H7 (cell line): ENCODE results near the gene SLC15A3. TPM values are rescaled to one million over a fixed set of nuclear protein-coding genes. Genes with fewer than 3 reads are reported as not detected.

Experiments
- DNase-seq: peaks from one replicate; pipeline ENCODE4 v3.0.0; 2012
- H3K27me3 ChIP-seq: 2 replicates; pipeline ENCODE4 v1.6.0; 2011; ENCODE audit warnings: mild to moderate bottlenecking, low read length; ENCODE audit not compliant: control insufficient read depth, insufficient read depth
- H3K36me3 ChIP-seq: replicated peaks from 2 replicates; pipeline ENCODE4 v1.5.1; 2011; ENCODE audit warnings: low read length; ENCODE audit not compliant: control insufficient read depth, insufficient read depth
- H3K4me3 ChIP-seq: 2 replicates; pipeline ENCODE4 v1.5.1; 2011; ENCODE audit warnings: low read depth, mild to moderate bottlenecking, control low read depth, low read length, moderate library complexity; ENCODE audit not compliant: insufficient read depth
- total RNA-seq: library from RNA; depleted of rRNA; stranded (reverse); fragments of >200 nt; shearing (Covaris generic); gene quantifications from 2 replicates; pipeline ENCODE4 v1.2.3, GENCODE V29; 2014; rRNA removed

Gene SLC15A3
- total RNA-seq, 1 experiment from 2014 or later, result 6.1 TPM

GRCh38 chr11:60899046-60899936 is 52.7 kb downstream of the SLC15A3 start:
- DNase-seq, result peak; percentile 77
- Histone ChIP-seq H3K4me3 (no peak overlapping the region), H3K27me3 (no peaks in the 10 kb centered on the region), H3K36me3 (peaks cover 52% of the 10 kb centered on the region)

DNA sequence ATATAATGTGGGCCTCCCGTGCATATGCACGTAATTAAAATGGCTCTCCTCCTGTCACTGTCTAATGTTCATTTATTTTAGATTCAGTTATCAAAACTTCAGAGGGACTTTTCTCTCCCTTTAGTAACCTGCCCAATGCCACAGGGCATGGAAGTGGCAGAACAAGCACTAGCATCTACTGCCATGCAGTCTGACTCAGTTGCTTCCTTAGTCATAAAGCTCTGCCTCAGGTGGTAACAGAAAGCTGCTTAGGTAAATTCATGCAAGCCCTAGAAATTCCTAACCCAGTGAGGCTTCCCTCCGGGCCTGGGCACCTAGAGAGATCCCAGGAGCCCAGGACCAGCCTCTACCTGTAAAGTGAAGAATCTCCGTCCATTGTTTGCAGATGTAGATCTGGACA is 54.5 kb downstream of the SLC15A3 start:
- H3K4me3 ChIP-seq, result no peak overlapping the region
- no peak for DNase-seq
- H3K27me3 ChIP-seq, result no peaks in the 10 kb centered on the region
- peaks cover 44% of the 10 kb centered on the region for H3K36me3 ChIP-seq

DNA sequence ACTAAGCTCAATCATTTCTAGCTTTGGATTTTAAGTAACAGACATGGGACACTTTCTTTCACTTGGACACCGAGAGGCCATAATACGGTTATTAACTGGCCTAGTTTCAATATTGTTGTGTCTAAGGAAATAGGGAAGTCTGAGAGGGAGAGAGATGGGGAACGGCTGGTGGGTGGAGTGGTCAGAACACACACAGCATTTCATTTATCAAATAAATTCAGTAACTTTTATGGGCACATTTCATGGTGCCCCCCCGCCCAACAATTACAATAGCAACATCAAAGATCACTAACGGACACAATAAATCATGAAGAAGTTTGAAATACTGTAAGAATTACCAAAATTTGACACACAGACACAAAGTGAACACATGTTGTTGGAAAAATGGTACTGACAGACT is 56.3 kb downstream of the SLC15A3 start:
- Histone ChIP-seq H3K4me3 (no peak overlapping the region), H3K27me3 (no peaks in the 10 kb centered on the region), H3K36me3 (peaks cover 34% of the 10 kb centered on the region)
- DNase-seq, result no peak

DNA sequence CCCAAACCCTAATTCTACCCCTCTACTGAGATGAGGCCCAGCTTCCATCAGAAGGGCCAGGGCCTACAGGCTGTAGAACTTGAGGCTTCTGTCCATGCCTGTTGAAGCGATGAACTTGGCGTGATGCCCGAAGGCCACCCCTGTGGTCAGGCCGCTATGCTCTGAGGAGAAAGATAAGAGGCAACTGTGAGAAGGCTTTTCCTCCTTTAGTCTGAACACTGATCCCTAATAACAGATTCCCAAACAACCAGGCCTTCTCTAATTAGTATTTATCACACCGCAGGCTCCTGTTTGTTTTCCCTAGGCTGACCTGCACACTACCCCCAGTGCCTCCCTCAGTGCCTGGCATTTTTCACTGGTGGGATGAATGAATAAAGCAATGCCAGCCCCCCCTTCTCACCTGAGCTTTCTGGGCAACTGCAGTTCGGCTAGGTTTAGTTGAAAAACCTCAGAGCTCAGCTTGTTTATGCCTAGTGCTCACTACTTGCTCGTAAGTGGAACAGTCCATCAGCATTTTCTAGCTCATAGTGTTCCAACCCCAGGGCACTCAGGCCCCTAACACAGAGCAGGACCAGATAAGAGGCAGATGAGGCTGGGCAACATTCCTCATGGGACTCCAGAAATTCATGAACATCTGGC is 60.8 kb downstream of the SLC15A3 start:
- Histone ChIP-seq H3K4me3 (no peak overlapping the region), H3K36me3 (peaks cover 10% of the 10 kb centered on the region), H3K27me3 (no peaks in the 10 kb centered on the region)
- no peak for DNase-seq

- no peak for DNase-seq
- H3K36me3 ChIP-seq, result peaks cover 10% of the 10 kb centered on the region
- H3K27me3 ChIP-seq, result no peaks in the 10 kb centered on the region
- H3K4me3 ChIP-seq, result no peak overlapping the region
Observed at GRCh38 chr11:60890696-60891095, 61.3 kb downstream of the SLC15A3 start.

DNA sequence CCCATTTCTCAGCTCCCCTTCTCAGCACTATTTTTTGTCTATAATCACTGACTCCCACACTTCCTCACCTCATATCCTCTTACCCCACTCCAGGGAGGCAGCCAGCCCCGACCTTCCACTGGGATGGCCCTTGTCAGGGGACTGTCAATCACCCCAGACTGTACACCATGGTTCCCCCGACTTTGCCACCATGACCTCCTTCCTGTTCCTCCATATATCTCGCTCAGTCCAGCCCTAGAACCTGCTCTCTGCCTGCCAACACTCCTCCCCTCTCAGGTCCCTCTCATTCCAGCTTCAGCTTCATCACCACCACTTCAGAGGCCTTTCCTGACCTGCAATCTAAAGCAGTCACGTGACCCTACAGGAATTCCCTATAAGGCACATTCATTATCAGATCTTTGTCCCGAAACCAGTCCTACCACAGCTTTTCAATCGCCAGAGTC is 62.1 kb downstream of the SLC15A3 start:
- Histone ChIP-seq H3K4me3 (no peak overlapping the region), H3K27me3 (no peaks in the 10 kb centered on the region), H3K36me3 (peaks cover 6% of the 10 kb centered on the region)
- no peak for DNase-seq

DNA sequence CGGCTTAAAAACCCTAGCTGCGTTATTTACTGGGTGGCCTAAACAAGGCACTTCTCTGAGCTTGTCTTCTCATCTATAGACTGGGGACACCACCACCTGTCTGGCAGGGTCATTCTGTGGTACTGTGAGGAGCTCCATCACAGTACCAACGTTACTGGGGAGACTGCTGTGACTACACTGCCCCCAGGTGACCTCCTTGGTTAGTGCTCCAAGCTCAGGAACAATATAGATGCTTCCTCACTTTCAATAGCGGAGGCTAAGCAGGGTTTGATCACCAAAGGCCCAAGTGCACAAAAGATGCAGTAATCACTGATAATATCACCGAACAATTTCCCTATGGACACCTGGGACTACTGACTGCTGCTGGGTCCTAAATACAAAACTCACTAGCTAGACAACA is 64.4 kb downstream of the SLC15A3 start:
- Histone ChIP-seq H3K36me3 (peaks cover 4% of the 10 kb centered on the region), H3K4me3 (no peak overlapping the region), H3K27me3 (no peaks in the 10 kb centered on the region)
- peak; percentile 71 for DNase-seq

Other genes with a start within 250 kb of the SLC15A3 start
- not detected in 2 replicates for gene MS4A18, start 227.5 kb downstream of the SLC15A3 start, total RNA-seq
- 0.10 TPM in 1 of 2 replicates, not detected in the other for gene MS4A15, start 195.3 kb downstream of the SLC15A3 start, total RNA-seq
- not detected in 2 replicates for gene MS4A10, start 166.8 kb downstream of the SLC15A3 start, total RNA-seq
- 17.6 and 19.4 TPM in 2 replicates for gene CCDC86, start 110.1 kb downstream of the SLC15A3 start, total RNA-seq
- gene PTGDR2, start 96.2 kb downstream of the SLC15A3 start, total RNA-seq, result 0.03 and 0.44 TPM in 2 replicates
- gene ZP1, start 84.6 kb downstream of the SLC15A3 start, total RNA-seq, result not detected in 2 replicates
- 93.8 and 123 TPM in 2 replicates for gene PRPF19, start 45.6 kb downstream of the SLC15A3 start, total RNA-seq
- gene TMEM109, start 38.0 kb downstream of the SLC15A3 start, total RNA-seq, result 30.6 and 35.1 TPM in 2 replicates
- 66.0 and 73.9 TPM in 2 replicates for gene TMEM132A, start 27.7 kb downstream of the SLC15A3 start, total RNA-seq
- not detected in 2 replicates for gene CD6, start 19.5 kb upstream of the SLC15A3 start, total RNA-seq
- not detected in 2 replicates for gene CD5, start 150.3 kb upstream of the SLC15A3 start, total RNA-seq
- gene VPS37C, start 209.2 kb upstream of the SLC15A3 start, total RNA-seq, result 22.1 and 25.5 TPM in 2 replicates